ENCODE results near the gene POU2F3. TPM values are rescaled to one million over a fixed set of nuclear protein-coding genes. Genes with fewer than 3 reads are reported as not detected.

POU2F3 gene
- total and polyA plus RNA-seq, 2 donors (not counting 1 experiment from before 2014, with no cell fraction given) = not detected

- Histone ChIP-seq H3K36me3 (ENCODE audit: control insufficient read depth, insufficient read depth, low read length) (no peaks in the 10 kb centered on the region), H3K9ac (ENCODE audit: insufficient read depth, low read length) (no peak overlapping the region), H3K27ac (ENCODE audit: insufficient read depth, low read length) (no peak overlapping the region), H3K4me1 (ENCODE audit: control insufficient read depth, extremely low read depth, insufficient read depth, low read length) (peaks cover 14% of the 10 kb centered on the region), H2AFZ (ENCODE audit: low read length) (no peak overlapping the region), H3K9me3 (ENCODE audit: control insufficient read depth, insufficient read depth, low read depth, low read length) (no peaks in the 10 kb centered on the region), H3K27me3 (ENCODE audit: control insufficient read depth, insufficient read depth, low read length) (no peaks in the 10 kb centered on the region), H4K20me1 (ENCODE audit: control insufficient read depth, extremely low read depth, insufficient read depth, low read length) (no peaks in the 10 kb centered on the region), H3K4me2 (ENCODE audit: extremely low read depth, insufficient read depth, low read length) (no peak overlapping the region), H3K79me2 (ENCODE audit: control insufficient read depth, insufficient read depth, low read length) (no peaks in the 10 kb centered on the region), H3K4me3 (replicated peaks in 1 of 4; ENCODE audit: control extremely low read depth in 1 of 4, insufficient read depth in 1 of 4, low read depth in 3 of 4, low read length in 4 of 4) (no peak overlapping the region)
- DNase-seq (ENCODE audit: low read depth in 2 of 2) = no peak
- TF ChIP-seq CTCF (conservative IDR thresholded peaks at IDR 0.05 in 1 of 2, IDR thresholded peaks at IDR 0.05 in 1 of 2; ENCODE audit: low read depth in 1 of 2, low read length in 2 of 2) (no peak), EZH2 (IDR thresholded peaks at IDR 0.05; ENCODE audit: low read length, missing control alignments) (no peak)
Observed at GRCh38 chr11:120221115-120221752, 18.7 kb upstream of the POU2F3 start.

- no peaks in the 10 kb centered on the region for H3K9me3 ChIP-seq (ENCODE audit: control insufficient read depth, insufficient read depth, low read depth, low read length)
- no peak overlapping the region for H3K4me2 ChIP-seq (ENCODE audit: extremely low read depth, insufficient read depth, low read length)
- peaks cover 14% of the 10 kb centered on the region for H3K4me1 ChIP-seq (ENCODE audit: control insufficient read depth, extremely low read depth, insufficient read depth, low read length)
- no peak overlapping the region for H2AFZ ChIP-seq (ENCODE audit: low read length)
- H3K4me3 ChIP-seq (replicated peaks in 1 of 4; ENCODE audit: control extremely low read depth in 1 of 4, insufficient read depth in 1 of 4, low read depth in 3 of 4, low read length in 4 of 4) = no peak overlapping the region
- TF ChIP-seq CTCF (conservative IDR thresholded peaks at IDR 0.05 in 1 of 2, IDR thresholded peaks at IDR 0.05 in 1 of 2; ENCODE audit: low read depth in 1 of 2, low read length in 2 of 2) (no peak), EZH2 (IDR thresholded peaks at IDR 0.05; ENCODE audit: low read length, missing control alignments) (no peak)
- no peak for DNase-seq (ENCODE audit: low read depth in 2 of 2)
- H3K27ac ChIP-seq (ENCODE audit: insufficient read depth, low read length) = no peak overlapping the region
- H3K36me3 ChIP-seq (ENCODE audit: control insufficient read depth, insufficient read depth, low read length) = peaks cover 4% of the 10 kb centered on the region
- no peaks in the 10 kb centered on the region for H3K27me3 ChIP-seq (ENCODE audit: control insufficient read depth, insufficient read depth, low read length)
- H3K9ac ChIP-seq (ENCODE audit: insufficient read depth, low read length) = no peak overlapping the region
- H3K79me2 ChIP-seq (ENCODE audit: control insufficient read depth, insufficient read depth, low read length) = no peaks in the 10 kb centered on the region
- no peaks in the 10 kb centered on the region for H4K20me1 ChIP-seq (ENCODE audit: control insufficient read depth, extremely low read depth, insufficient read depth, low read length)
Observed at GRCh38 chr11:120222916-120223315, 17.0 kb upstream of the POU2F3 start.

- no peak overlapping the region for H3K27ac ChIP-seq (ENCODE audit: insufficient read depth, low read length)
- no peak overlapping the region for H3K9ac ChIP-seq (ENCODE audit: insufficient read depth, low read length)
- no peak overlapping the region for H3K4me3 ChIP-seq (replicated peaks in 1 of 4; ENCODE audit: control extremely low read depth in 1 of 4, insufficient read depth in 1 of 4, low read depth in 3 of 4, low read length in 4 of 4)
- H4K20me1 ChIP-seq (ENCODE audit: control insufficient read depth, extremely low read depth, insufficient read depth, low read length) = no peaks in the 10 kb centered on the region
- H3K79me2 ChIP-seq (ENCODE audit: control insufficient read depth, insufficient read depth, low read length) = no peaks in the 10 kb centered on the region
- peaks cover 6% of the 10 kb centered on the region for H3K4me1 ChIP-seq (ENCODE audit: control insufficient read depth, extremely low read depth, insufficient read depth, low read length)
- DNase-seq (ENCODE audit: low read depth in 2 of 2) = no peak
- H3K27me3 ChIP-seq (ENCODE audit: control insufficient read depth, insufficient read depth, low read length) = no peaks in the 10 kb centered on the region
- H2AFZ ChIP-seq (ENCODE audit: low read length) = no peak overlapping the region
- H3K4me2 ChIP-seq (ENCODE audit: extremely low read depth, insufficient read depth, low read length) = no peak overlapping the region
- TF ChIP-seq CTCF (conservative IDR thresholded peaks at IDR 0.05 in 1 of 2, IDR thresholded peaks at IDR 0.05 in 1 of 2; ENCODE audit: low read depth in 1 of 2, low read length in 2 of 2) = no peak
- no peak for TF ChIP-seq EZH2 (IDR thresholded peaks at IDR 0.05; ENCODE audit: low read length, missing control alignments)
- H3K36me3 ChIP-seq (ENCODE audit: control insufficient read depth, insufficient read depth, low read length) = peaks cover 4% of the 10 kb centered on the region
- no peaks in the 10 kb centered on the region for H3K9me3 ChIP-seq (ENCODE audit: control insufficient read depth, insufficient read depth, low read depth, low read length)
Observed at GRCh38 chr11:120223793-120224192, 16.1 kb upstream of the POU2F3 start.
